ENCODE results near the gene KIAA1328.
"Not testable (repeated sequence)": the region's sequence is repeated elsewhere in the genome, so short reads cannot be mapped to it uniquely, and the experiment has no call there.

KIAA1328 gene

DNA sequence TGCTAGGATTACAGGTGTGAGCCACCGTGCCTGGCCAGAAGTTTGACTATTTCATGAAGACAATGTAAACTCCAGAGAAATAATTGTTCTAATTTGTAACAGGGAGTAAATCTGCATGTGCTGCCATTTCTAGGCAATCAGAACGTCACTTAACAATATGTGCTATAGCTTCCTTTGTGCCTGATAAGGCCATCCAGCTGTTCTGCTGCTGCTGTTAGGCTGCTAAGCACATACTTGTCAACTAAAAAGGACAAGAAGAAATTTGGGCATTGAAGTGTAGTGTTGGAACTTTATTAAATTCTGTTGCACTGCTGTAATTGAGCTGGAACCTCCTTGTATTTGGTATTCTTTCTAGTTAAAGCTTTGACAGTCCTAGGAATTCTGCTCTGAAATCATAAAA is 57.1 kb downstream of the KIAA1328 start:
- H3K36me3 ChIP-seq (ENCODE audit: insufficient read depth, low read length) = no peaks in the 10 kb centered on the region
- H3K9ac ChIP-seq (ENCODE audit: low read depth, low read length) = no peak overlapping the region
- H3K4me1 ChIP-seq (ENCODE audit: insufficient read depth, low read length) = no peaks in the 10 kb centered on the region
- no peaks in the 10 kb centered on the region for H3K9me3 ChIP-seq (ENCODE audit: control insufficient read depth, insufficient read depth, low read length)

DNA sequence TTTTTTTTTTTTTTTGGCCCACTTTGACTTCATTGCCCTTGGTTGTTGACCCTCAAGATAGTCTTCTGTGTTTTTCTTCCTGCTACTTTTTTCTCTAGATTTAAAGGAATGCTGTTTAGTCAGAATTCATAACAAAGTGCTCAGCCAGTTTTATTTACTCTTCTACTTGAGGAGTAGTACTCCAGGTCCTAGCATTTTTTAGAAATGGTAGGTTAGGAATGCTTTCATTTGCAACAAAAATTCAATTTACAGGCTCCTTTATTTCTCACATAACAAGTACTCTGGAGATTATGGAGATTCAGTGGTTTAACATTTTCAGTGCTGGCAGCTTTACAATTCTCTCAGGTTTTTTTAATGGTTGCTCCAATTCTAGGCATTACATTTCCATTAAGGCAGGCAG is 58.2 kb downstream of the KIAA1328 start:
- no peaks in the 10 kb centered on the region for H3K36me3 ChIP-seq (ENCODE audit: insufficient read depth, low read length)
- no peaks in the 10 kb centered on the region for H3K4me1 ChIP-seq (ENCODE audit: insufficient read depth, low read length)
- H3K9ac ChIP-seq (ENCODE audit: low read depth, low read length) = no peak overlapping the region
- no peaks in the 10 kb centered on the region for H3K9me3 ChIP-seq (ENCODE audit: control insufficient read depth, insufficient read depth, low read length)

DNA sequence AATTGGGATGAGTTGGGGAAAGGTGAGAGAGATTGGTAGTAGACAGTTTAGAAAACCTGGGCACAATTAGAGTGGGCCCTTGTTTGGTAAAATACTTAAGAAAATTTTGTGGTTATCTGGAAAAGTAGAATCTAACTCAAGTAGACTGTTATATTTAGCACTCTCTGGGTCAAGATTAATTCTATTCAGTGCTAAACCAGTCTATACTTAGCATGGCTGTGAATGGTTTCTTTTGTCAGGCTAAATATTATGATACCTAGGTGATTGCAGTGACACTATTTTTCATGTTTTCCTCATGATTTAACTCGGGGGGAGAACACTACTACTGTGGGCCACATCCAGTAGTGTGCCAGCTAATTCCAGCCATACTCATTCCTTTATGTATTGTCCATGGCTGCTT is 58.9 kb downstream of the KIAA1328 start:
- no peak overlapping the region for H3K9ac ChIP-seq (ENCODE audit: low read depth, low read length)
- H3K4me1 ChIP-seq (ENCODE audit: insufficient read depth, low read length) = no peaks in the 10 kb centered on the region
- H3K36me3 ChIP-seq (ENCODE audit: insufficient read depth, low read length) = no peaks in the 10 kb centered on the region
- no peaks in the 10 kb centered on the region for H3K9me3 ChIP-seq (ENCODE audit: control insufficient read depth, insufficient read depth, low read length)

DNA sequence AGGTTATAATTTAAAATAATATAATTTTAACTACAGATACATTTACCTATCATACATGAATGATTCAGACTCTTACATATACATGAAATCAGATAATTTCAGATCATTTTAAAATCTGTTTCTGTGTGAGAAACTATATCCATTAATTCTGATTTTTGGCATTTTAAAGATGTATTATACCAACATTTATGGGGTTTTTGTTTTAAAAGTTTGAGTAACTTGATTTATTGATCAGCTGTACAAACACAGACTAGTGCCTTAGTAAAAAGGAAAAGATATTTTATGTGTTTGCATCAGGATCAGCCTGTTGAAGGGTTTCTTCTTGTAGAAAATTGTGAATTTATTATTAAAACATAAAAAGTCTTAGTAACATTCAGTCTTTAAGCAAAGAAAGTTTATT is 59.9 kb downstream of the KIAA1328 start:
- Histone ChIP-seq H3K9ac (ENCODE audit: low read depth, low read length) (no peak overlapping the region), H3K4me1 (ENCODE audit: insufficient read depth, low read length) (no peaks in the 10 kb centered on the region), H3K36me3 (ENCODE audit: insufficient read depth, low read length) (no peaks in the 10 kb centered on the region), H3K9me3 (ENCODE audit: control insufficient read depth, insufficient read depth, low read length) (no peaks in the 10 kb centered on the region)

DNA sequence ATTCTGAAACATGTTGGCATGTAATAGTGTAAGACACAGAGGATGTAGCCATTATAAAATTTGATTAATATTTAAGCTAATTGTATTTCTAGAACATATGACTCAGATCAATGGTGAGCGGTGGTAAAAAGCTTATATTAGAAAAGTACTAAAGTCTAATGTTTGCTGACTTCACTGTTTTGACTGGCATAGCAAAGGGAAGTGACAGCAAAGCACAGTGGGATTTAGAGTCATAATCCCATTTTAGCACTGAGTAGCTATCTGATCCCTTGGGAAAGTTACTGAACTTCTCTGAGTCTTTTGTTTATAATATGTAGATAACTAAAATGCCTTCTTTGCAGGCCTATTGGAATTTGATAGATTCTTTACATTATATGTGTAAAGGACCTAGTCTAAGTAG is 60.4 kb downstream of the KIAA1328 start:
- no peaks in the 10 kb centered on the region for H3K36me3 ChIP-seq (ENCODE audit: insufficient read depth, low read length)
- no peak overlapping the region for H3K9ac ChIP-seq (ENCODE audit: low read depth, low read length)
- H3K9me3 ChIP-seq (ENCODE audit: control insufficient read depth, insufficient read depth, low read length) = no peaks in the 10 kb centered on the region
- H3K4me1 ChIP-seq (ENCODE audit: insufficient read depth, low read length) = no peaks in the 10 kb centered on the region

DNA sequence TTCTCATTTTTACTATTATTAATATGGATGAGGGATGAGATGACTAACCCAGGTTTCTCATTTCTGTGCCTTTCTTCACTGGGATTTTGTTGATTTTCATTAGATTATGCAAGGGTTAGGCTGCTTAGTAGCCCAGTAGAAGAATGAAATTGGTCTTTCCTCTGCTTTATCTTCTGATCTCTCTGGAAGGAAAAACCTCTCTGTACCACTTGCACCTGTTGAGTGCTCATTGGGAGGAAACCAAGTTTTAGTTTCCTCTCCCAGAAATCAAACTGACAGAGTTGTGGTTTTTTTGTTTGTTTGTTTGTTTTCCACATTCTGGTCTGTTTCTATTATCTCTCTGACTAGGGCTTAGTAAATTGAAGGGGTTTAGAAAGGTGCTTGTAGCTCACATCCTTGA is 60.8 kb downstream of the KIAA1328 start:
- Histone ChIP-seq H3K9ac (ENCODE audit: low read depth, low read length) (no peak overlapping the region), H3K9me3 (ENCODE audit: control insufficient read depth, insufficient read depth, low read length) (no peaks in the 10 kb centered on the region), H3K36me3 (ENCODE audit: insufficient read depth, low read length) (no peaks in the 10 kb centered on the region), H3K4me1 (ENCODE audit: insufficient read depth, low read length) (no peaks in the 10 kb centered on the region)

DNA sequence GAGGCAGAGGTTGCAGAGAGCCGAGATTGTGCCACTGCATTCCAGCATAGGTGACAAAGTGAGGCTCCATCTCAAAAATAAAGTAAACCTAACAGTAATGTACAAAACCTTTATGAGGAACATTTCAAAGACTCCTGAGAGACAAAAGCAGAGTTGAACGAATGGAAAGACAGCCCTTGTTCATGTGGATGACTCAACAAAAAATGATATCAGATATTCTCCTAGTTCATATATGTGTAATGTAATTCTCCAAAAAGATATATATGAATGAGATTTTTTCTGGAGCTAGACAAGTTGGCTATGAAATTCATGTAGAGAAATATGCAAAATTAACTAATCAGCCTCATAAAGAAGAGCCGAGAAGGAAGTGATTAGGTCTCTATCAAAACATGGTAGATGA is 61.7 kb downstream of the KIAA1328 start:
- H3K9me3 ChIP-seq (ENCODE audit: control insufficient read depth, insufficient read depth, low read length) = no peaks in the 10 kb centered on the region
- H3K4me1 ChIP-seq (ENCODE audit: insufficient read depth, low read length) = no peaks in the 10 kb centered on the region
- H3K9ac ChIP-seq (ENCODE audit: low read depth, low read length) = no peak overlapping the region; the same call in 1 of the 2 replicates
- no peaks in the 10 kb centered on the region for H3K36me3 ChIP-seq (ENCODE audit: insufficient read depth, low read length)

DNA sequence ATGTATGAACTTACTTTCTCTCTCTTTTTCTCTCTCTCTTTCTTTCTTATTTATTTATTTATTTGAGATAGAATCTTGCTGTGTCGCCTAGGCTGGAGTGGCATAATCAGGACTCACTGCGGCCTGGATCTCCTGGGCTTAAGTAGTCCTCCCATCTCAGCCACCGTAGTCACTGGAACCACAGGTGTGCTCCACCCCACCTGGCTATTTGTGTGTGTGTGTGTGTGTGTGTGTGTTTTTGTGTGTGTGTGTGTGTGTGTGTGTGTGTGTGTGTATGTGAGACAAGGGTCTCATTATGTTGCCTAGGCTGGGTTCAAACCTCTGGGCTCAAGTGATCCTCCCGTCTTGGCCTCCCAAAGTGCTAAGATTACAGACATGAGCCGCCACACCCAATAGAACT is 64.3 kb downstream of the KIAA1328 start:
- H3K4me1 ChIP-seq (ENCODE audit: insufficient read depth, low read length) = no peaks in the 10 kb centered on the region
- no peaks in the 10 kb centered on the region for H3K9me3 ChIP-seq (ENCODE audit: control insufficient read depth, insufficient read depth, low read length)
- H3K36me3 ChIP-seq (ENCODE audit: insufficient read depth, low read length) = no peaks in the 10 kb centered on the region
- H3K9ac ChIP-seq (ENCODE audit: low read depth, low read length) = no peak overlapping the region

DNA sequence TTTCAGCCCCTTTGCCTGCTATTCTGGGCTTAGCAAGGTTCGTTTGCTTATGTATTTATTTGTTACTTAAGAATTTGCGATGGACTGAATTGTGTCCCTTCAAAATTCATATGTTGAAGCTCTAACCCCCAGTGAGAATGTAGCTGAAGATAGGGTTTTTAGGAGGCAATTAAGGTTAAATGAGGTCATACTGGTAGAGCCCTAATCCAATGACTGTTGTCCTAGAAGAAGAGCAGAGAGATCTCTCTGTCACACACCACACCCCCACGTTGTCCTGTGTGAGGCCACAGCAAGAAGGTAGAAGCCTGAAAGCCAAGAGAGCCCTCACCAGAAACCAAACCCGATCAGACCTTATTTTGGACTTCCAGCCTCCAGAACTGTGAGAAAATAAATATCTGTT is 66.7 kb downstream of the KIAA1328 start:
- Histone ChIP-seq H3K4me1 (ENCODE audit: insufficient read depth, low read length) (no peaks in the 10 kb centered on the region), H3K9me3 (ENCODE audit: control insufficient read depth, insufficient read depth, low read length) (no peaks in the 10 kb centered on the region), H3K36me3 (ENCODE audit: insufficient read depth, low read length) (no peaks in the 10 kb centered on the region), H3K9ac (ENCODE audit: low read depth, low read length) (no peak overlapping the region)

DNA sequence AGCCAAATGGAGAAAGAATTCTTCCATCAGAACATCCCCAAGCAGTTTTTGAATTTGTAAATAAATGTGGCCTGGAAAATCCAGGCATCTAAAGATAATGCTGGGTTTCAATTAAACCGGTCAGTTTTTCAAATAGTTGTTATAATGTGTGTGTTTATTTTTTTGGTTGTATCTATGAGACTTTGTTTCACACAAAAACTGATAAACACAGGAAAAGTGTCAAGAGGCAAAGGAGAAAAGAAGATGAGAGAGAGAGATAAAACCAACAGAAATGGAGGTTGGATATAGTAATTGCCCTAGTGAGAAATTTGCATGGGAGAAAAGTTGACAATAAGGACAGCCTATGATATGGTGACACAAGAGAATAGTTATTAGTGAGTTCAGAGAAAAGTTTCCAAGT is 68.3 kb downstream of the KIAA1328 start:
- Histone ChIP-seq H3K9ac (ENCODE audit: low read depth, low read length) (no peak overlapping the region), H3K4me1 (ENCODE audit: insufficient read depth, low read length) (no peaks in the 10 kb centered on the region), H3K36me3 (ENCODE audit: insufficient read depth, low read length) (no peaks in the 10 kb centered on the region), H3K9me3 (ENCODE audit: control insufficient read depth, insufficient read depth, low read length) (no peaks in the 10 kb centered on the region)

DNA sequence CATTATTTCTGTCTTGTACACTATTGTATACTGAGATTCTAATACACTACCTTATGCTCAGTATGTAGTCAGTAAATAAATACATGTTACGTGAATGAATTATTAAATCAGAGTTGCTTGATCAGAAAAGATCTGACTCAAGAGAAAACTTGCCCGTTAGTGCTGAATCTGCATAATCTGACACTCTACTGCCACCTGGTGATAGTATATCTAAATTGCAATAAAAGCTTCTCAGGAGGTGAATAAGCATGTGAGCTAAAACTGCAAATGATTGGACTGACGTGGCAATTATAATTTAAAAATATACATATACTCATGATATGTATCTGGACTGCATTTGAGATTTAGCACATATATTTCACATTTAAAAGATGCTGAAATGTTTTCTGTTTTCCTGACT is 70.4 kb downstream of the KIAA1328 start:
- H3K9me3 ChIP-seq (ENCODE audit: control insufficient read depth, insufficient read depth, low read length) = no peaks in the 10 kb centered on the region
- no peaks in the 10 kb centered on the region for H3K36me3 ChIP-seq (ENCODE audit: insufficient read depth, low read length)
- no peaks in the 10 kb centered on the region for H3K4me1 ChIP-seq (ENCODE audit: insufficient read depth, low read length)
- H3K9ac ChIP-seq (ENCODE audit: low read depth, low read length) = no peak overlapping the region

DNA sequence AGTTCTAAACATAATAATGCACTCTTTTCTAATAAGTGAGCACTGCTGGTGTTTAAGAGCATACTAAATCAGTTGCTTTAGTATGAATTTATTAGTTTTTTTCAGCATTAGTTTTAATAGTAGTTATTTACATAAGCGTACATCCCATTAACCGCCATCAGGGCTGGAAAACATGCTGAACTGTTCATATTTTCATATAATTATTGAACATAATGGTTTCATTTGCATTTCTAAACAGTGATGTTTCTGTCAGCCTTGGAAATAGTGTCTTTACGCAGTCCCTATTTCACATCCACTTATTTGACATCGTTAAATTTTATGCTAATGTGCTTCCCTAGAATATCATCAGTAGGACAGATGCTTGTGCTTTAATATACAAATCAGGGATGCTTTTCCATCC is 71.5 kb downstream of the KIAA1328 start:
- Histone ChIP-seq H3K9ac (ENCODE audit: low read depth, low read length) (no peak overlapping the region), H3K9me3 (ENCODE audit: control insufficient read depth, insufficient read depth, low read length) (no peaks in the 10 kb centered on the region), H3K36me3 (ENCODE audit: insufficient read depth, low read length) (no peaks in the 10 kb centered on the region), H3K4me1 (ENCODE audit: insufficient read depth, low read length) (no peaks in the 10 kb centered on the region)

DNA sequence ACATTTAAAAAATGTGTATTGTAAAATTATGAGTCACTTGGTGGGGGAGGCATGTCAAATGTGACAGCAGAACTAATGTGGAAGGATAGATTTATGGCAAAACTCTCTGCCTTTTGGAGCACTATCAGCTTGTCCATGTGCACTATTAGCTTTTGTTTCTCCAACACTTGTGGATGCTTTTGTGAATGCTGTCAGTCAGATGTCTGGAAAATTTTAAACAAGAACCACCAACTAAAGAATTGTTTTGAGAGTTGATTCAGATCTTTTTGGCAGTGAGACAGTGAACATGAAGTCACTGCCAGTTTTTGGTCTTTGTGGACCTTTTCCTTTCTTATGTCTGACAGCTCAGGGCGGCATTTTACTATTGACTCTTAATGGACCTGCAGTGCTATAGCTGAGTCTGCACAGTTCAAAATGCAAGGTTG is 72.4 kb downstream of the KIAA1328 start:
- H3K9me3 ChIP-seq (ENCODE audit: control insufficient read depth, insufficient read depth, low read length) = no peaks in the 10 kb centered on the region
- no peaks in the 10 kb centered on the region for H3K36me3 ChIP-seq (ENCODE audit: insufficient read depth, low read length)
- no peak overlapping the region; the same call in 1 of the 2 replicates for H3K9ac ChIP-seq (ENCODE audit: low read depth, low read length)
- H3K4me1 ChIP-seq (ENCODE audit: insufficient read depth, low read length) = no peaks in the 10 kb centered on the region

DNA sequence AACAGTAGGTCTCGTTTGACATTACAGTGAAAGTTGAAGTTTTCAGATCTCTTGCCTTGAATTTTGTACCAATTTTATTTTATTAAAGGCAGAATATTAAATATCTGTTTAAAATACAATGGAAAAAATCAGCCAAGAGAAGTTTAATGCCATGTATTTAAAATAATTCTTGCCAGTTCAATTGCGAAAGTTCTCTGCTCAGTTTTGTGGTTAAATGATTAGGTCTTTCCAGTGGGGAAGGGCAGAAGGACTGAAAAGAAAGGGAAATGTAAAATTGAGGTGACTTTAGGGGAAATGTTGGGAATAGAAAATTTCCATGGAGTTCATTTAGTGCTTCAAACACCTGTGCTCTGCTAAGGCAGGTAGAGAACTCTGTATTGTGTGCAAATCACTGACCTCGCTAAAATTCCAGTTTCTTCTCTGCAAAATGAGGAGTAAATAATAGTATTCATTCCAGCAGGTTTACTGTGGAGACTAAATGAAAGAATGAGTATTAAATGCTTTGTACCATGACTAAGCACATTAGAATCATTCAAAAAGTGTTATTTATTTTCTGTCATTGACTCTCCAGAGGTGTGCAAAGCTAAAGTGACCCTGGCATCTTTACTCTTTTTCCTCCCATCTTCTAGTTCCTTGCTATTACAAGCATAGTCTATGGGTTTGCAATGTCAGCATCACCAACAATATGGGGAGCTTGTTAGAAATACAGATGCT is 74.4 kb downstream of the KIAA1328 start:
- no peaks in the 10 kb centered on the region for H3K36me3 ChIP-seq (ENCODE audit: insufficient read depth, low read length)
- H3K9ac ChIP-seq (ENCODE audit: low read depth, low read length) = no peak overlapping the region
- H3K9me3 ChIP-seq (ENCODE audit: control insufficient read depth, insufficient read depth, low read length) = no peaks in the 10 kb centered on the region
- no peaks in the 10 kb centered on the region for H3K4me1 ChIP-seq (ENCODE audit: insufficient read depth, low read length)

DNA sequence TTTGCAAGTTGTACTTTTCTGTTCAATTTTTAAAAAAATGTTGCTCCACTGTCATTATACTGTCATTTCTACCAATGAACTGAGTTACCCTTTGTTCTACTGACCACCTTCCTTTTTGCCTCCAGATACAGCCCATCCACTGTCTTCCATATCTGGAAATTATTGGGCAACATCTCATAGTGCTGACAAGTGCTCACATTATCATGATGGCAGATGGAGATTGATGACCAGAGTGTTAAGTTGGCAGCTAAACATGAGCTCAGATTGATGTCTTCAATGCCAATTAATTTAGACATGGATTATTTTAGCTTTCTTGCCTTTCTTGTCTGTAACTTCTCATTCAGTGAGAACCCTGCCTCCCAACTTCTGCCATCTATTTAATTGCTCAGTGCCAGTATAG is 76.6 kb downstream of the KIAA1328 start:
- Histone ChIP-seq H3K36me3 (ENCODE audit: insufficient read depth, low read length) (no peaks in the 10 kb centered on the region), H3K9me3 (ENCODE audit: control insufficient read depth, insufficient read depth, low read length) (no peaks in the 10 kb centered on the region), H3K4me1 (ENCODE audit: insufficient read depth, low read length) (no peaks in the 10 kb centered on the region), H3K9ac (ENCODE audit: low read depth, low read length) (no peak overlapping the region)

DNA sequence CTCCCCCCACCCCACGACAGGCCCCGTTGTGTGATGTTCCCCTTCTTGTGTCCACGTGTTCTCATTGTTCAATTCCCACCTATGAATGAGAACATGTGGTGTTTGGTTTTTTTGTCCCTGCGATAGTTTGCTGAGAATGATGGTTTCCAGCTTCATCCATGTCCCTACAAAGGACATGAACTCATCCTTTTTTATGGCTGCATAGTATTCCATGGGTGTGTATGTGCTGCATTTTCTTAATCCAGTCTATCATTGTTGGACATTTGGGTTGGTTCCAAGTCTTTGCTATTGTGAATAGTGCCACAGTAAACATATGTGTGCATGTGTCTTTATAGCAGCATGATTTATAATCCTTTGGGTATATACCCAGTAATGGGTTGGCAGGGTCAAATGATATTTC is 80.4 kb downstream of the KIAA1328 start:
- H3K4me1 ChIP-seq (ENCODE audit: insufficient read depth, low read length); H3K9ac ChIP-seq (ENCODE audit: low read depth, low read length); H3K9me3 ChIP-seq (ENCODE audit: control insufficient read depth, insufficient read depth, low read length); H3K36me3 ChIP-seq (ENCODE audit: insufficient read depth, low read length): not testable (repeated sequence)
